Measurements from ENCODE around the gene SEPTIN8.

Gene SEPTIN8

DNA sequence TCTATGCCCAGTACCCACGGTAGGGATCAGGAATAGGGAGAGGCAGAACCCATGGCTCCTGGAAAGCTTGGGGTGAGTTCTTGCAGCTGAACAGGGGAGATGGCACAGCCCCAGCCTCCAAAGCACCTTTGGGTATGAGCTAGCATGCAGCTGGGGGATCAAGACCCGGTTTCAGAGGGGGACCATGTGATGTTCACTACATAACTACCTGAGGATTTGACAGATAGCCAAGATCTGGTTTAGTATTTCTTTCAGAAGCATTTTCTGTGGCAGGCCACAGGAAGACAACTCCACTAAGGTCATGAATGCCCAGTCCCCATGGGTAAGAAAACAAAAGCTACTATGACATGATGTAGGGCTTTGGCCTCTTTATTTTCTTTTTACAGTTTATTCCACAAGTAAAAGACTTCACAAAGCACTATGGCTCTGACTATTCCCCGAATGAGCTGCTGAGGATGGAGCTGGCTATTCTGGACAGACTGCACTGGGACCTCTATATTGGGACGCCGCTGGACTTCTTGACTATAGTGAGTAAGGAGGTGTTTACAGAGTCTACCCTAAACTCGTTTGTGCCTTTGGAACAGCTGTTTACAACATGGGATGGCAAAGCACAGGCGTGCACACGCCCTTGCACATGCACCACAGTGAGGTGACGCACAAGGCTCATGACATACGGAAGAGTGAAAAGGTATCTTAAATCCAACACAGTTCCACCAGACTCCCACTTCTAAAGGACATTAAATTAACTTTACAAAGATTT lies 26.4 kb downstream of the SEPTIN8 start:
- no peak overlapping the region for H3K4me3 ChIP-seq (ENCODE audit: low read depth in 1 of 2, low read length in 2 of 2)
- H3K79me2 ChIP-seq (ENCODE audit: insufficient read depth, low read length): no peaks in the 10 kb centered on the region
- no peaks in the 10 kb centered on the region for H3K9me3 ChIP-seq (ENCODE audit: insufficient read depth, low read length, severe bottlenecking)
- H3K9ac ChIP-seq (ENCODE audit: low read depth, low read length): no peak overlapping the region
- H3K27ac ChIP-seq (ENCODE audit: low read length): no peak overlapping the region
- H3K4me2 ChIP-seq (ENCODE audit: insufficient read depth, low read length): no peak overlapping the region
- H4K20me1 ChIP-seq (ENCODE audit: insufficient read depth, low read length): no peaks in the 10 kb centered on the region
- TF ChIP-seq EZH2 (IDR thresholded peaks at IDR 0.05; ENCODE audit: borderline replicate concordance, low read depth, low read length, severe bottlenecking): no peak
- TF ChIP-seq, protein P1, sequence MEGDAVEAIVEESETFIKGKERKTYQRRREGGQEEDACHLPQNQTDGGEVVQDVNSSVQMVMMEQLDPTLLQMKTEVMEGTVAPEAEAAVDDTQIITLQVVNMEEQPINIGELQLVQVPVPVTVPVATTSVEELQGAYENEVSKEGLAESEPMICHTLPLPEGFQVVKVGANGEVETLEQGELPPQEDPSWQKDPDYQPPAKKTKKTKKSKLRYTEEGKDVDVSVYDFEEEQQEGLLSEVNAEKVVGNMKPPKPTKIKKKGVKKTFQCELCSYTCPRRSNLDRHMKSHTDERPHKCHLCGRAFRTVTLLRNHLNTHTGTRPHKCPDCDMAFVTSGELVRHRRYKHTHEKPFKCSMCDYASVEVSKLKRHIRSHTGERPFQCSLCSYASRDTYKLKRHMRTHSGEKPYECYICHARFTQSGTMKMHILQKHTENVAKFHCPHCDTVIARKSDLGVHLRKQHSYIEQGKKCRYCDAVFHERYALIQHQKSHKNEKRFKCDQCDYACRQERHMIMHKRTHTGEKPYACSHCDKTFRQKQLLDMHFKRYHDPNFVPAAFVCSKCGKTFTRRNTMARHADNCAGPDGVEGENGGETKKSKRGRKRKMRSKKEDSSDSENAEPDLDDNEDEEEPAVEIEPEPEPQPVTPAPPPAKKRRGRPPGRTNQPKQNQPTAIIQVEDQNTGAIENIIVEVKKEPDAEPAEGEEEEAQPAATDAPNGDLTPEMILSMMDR (IDR thresholded peaks at IDR 0.05; ENCODE audit: borderline replicate concordance, extremely low read depth, low read length, poor library complexity, severe bottlenecking): no peak
- H3K4me1 ChIP-seq (ENCODE audit: insufficient read depth, low read length): no peaks in the 10 kb centered on the region
- ATAC-seq (ENCODE audit: insufficient read depth, low read depth): no peak
- no peak overlapping the region for H2AFZ ChIP-seq (ENCODE audit: low read depth, low read length)
- no peak for DNase-seq
- no peaks in the 10 kb centered on the region for H3K27me3 ChIP-seq (ENCODE audit: insufficient read depth, low read length, poor library complexity)
- H3K36me3 ChIP-seq (ENCODE audit: insufficient read depth, low read length): no peaks in the 10 kb centered on the region

DNA sequence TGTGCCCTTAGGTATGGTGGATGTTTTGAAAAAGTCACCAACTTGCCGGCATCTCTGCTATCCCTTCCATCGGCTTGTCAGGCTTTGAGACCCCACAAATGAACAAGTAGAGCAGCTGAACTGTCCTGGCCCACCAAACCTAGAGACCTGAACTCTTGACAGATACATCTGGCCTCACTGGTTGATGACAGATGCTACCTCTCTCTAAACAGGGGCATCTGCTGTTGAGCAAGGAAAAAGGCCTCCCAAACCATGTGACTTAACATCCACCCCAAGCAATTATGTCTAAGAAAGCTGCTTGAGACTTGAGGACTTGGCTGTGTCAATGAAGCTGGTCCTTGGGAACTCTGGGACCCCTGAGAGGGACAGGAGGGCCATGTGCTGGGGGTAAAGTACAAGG lies 27.5 kb downstream of the SEPTIN8 start:
- no peaks in the 10 kb centered on the region for H3K9me3 ChIP-seq (ENCODE audit: insufficient read depth, low read length, severe bottlenecking)
- no peaks in the 10 kb centered on the region for H3K36me3 ChIP-seq (ENCODE audit: insufficient read depth, low read length)
- H3K4me3 ChIP-seq (ENCODE audit: low read depth in 1 of 2, low read length in 2 of 2): no peak overlapping the region
- H3K4me2 ChIP-seq (ENCODE audit: insufficient read depth, low read length): no peak overlapping the region
- H3K9ac ChIP-seq (ENCODE audit: low read depth, low read length): no peak overlapping the region
- no peaks in the 10 kb centered on the region for H3K27me3 ChIP-seq (ENCODE audit: insufficient read depth, low read length, poor library complexity)
- TF ChIP-seq EZH2 (IDR thresholded peaks at IDR 0.05; ENCODE audit: borderline replicate concordance, low read depth, low read length, severe bottlenecking): no peak
- ATAC-seq (ENCODE audit: insufficient read depth, low read depth) (no peak), DNase-seq (no peak)
- H3K27ac ChIP-seq (ENCODE audit: low read length): no peak overlapping the region
- no peaks in the 10 kb centered on the region for H4K20me1 ChIP-seq (ENCODE audit: insufficient read depth, low read length)
- no peaks in the 10 kb centered on the region for H3K4me1 ChIP-seq (ENCODE audit: insufficient read depth, low read length)
- no peak overlapping the region for H2AFZ ChIP-seq (ENCODE audit: low read depth, low read length)
- H3K79me2 ChIP-seq (ENCODE audit: insufficient read depth, low read length): no peaks in the 10 kb centered on the region

DNA sequence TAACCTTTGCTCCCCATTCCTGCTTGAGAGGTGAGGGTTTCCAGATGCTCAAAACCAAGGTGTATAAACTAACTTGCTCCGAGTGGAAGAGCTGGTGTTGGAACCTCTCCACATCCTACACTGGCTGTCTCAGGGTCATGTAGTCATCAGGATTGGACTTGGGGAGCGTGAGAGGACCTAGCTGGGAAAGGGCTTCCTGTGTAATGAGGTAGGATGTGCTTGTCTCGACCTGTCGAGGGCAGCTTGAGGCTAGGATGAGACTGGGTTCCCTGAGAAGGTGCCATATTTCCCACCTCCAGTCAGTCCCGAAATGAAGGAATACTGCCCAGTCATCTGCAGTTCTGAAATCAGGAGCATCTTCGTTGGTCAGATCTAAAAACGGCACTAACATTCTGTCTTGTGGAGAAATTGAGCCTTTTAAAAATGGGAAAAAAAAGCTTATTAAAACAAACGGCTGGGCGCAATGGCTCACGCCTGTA lies 28.5 kb downstream of the SEPTIN8 start:
- no peak for ATAC-seq (ENCODE audit: insufficient read depth, low read depth)
- H3K27me3 ChIP-seq (ENCODE audit: insufficient read depth, low read length, poor library complexity): no peaks in the 10 kb centered on the region
- no peak overlapping the region for H2AFZ ChIP-seq (ENCODE audit: low read depth, low read length)

More for the DNA sequence above, 28.5 kb downstream of the SEPTIN8 start:
- TF ChIP-seq, protein P1 (IDR thresholded peaks at IDR 0.05; ENCODE audit: borderline replicate concordance, extremely low read depth, low read length, poor library complexity, severe bottlenecking): no peak
- TF ChIP-seq EZH2 (IDR thresholded peaks at IDR 0.05; ENCODE audit: borderline replicate concordance, low read depth, low read length, severe bottlenecking): no peak
- Histone ChIP-seq H3K79me2 (ENCODE audit: insufficient read depth, low read length) (no peaks in the 10 kb centered on the region), H3K4me3 (ENCODE audit: low read depth in 1 of 2, low read length in 2 of 2) (no peak overlapping the region), H3K9ac (ENCODE audit: low read depth, low read length) (no peak overlapping the region), H3K4me1 (ENCODE audit: insufficient read depth, low read length) (no peaks in the 10 kb centered on the region), H4K20me1 (ENCODE audit: insufficient read depth, low read length) (no peaks in the 10 kb centered on the region), H3K27ac (ENCODE audit: low read length) (no peak overlapping the region), H3K9me3 (ENCODE audit: insufficient read depth, low read length, severe bottlenecking) (no peaks in the 10 kb centered on the region), H3K36me3 (ENCODE audit: insufficient read depth, low read length) (no peaks in the 10 kb centered on the region), H3K4me2 (ENCODE audit: insufficient read depth, low read length) (no peak overlapping the region)
- DNase-seq: no peak
